ENCODE data around the gene SPATA2L.
"Not testable (repeated sequence)": the region's sequence is repeated elsewhere in the genome, so short reads cannot be mapped to it uniquely, and the experiment has no call there.

Gene SPATA2L

DNA sequence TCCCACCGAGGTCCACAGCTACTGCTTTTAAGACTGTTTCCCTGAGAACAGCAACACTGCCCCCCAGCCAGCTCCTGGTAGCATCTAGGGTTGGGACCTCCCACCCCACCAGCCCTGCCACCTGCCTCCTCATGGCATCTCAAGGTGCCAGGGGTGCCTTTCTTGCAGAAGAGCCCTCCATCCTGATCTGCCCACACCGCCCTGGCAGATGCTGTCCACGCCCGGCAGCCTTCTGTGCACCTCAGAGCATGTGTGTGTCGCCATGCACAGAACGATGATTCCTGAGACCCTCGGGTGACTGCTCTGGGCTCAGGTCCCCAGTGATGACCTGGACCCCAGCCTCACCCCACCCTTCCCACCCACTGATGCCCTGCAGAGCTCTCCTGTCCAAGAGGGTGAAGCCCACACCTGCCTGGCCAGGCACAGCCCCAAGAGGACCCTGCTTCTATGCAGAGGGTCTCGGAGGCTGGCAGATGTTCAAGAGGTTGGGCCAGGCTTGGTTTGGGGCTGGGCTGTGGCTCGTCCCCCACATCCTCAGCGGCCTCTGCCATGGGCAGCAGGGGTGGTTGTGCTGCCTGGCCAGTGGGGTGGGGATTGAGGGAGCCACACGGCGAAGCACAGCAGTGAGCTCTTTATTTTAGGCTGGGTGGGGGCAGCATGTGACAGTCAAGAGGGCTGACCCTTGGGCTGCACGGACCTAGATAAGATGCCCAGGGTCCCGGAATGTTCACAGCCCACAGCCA, 5.2 kb upstream of the SPATA2L start:
- DNase-seq (ENCODE audit: low read depth), result no peak

DNA sequence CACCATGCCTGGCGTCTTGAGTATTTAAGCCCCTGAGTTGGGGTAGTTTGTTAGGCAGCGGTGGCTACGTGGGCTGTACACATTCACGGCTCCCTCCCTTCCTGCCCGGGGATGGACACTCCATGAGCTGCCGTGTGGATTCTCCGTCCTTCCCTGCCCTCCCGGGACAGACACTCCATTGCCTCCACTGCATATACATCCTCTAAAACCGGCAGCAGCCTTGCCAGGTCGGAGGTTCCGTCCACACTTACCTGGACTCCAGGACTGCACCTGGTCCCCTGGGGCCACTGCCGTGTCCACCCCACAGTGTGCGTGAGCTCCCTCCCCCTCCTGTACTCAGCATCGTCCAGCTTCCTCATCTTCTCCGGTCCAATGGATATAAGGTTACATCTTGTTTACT, 3.5 kb upstream of the SPATA2L start:
- DNase-seq (ENCODE audit: low read depth), result no peak

DNA sequence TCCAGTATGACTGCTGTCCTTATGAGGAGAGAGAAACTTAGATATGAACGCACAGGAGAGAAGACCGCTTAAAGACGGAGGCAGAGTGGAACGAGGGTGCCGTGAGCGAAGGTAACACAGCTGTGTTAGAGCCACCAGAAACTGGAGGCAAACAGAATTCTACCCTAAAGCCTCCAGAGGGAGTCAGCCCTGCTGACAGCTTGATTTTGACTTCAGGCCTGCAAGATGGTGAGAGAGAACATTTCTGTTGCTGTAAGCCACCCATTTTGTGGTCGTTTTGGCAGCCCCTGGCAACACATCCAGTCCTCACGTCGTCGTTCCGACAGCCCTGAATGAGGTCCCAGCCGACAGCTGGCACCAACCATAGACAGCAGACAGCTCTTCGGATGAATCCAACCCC, 2.8 kb upstream of the SPATA2L start:
- no peak for DNase-seq (ENCODE audit: low read depth)

DNA sequence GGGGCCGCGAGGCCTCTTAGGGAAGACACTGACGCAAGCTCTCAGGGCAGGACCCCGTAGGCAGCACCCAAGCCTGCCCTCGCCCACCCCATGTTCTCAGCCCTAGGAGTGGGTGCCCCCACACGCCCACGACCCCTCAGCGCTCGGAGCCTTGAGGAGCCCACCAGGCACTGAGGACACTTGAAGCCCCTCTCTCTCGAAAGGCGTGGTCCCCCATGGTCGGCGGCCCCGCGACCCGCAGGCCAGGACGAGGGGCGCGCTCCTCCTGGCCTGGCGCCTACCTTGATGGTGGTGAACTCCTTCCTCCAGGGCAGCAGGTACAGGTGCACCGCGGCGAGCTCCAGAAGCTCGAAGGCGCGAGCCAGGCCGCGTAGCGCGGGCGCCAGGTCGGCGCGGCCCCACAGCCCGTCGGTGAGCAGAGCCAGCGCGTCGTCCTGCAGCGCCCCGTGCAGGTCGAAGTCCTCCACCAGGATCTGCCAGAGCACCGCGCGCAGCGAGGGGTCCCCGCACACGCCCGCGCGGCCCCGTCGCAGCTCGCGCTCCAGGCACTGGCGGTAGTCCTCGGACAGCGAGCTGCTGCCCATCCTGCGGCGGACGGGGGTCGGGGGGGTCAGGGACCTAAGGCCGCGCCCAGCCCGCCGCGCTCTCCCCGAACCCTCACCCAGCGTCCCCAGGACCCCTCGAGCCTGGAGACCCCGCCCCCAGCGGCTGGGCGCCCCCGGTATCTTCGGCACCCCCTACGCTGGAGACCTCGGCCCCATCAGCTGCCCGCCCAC, 668 bp downstream of the SPATA2L start:
- DNase-seq (ENCODE audit: low read depth), result no peak

DNA sequence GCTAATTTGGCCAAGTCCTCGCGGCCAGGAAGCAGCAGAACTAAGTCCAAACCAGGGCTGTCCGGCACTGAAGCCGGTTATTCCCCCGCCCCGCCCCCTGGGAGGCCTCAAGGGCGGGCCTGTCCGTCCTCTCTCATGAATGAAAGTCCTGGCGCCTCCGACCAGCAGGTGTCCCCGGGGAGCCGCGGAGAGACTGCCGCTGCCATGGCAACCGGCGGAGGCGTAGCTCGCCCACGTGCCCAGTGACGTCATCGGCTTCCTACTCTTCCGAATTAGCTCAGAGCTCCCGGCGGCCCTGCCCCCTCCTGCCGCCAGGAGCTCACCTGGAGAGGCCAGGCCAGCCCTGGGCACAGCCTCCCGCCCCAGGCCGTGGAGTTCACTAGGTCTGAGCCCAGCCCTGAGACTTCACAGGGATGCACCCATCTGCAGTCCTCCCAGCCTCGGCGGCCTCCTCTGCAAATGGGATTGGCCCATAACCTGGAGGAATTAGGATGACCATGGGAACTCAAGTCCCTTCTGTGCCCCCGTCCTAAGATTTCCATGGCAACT, 1.3 kb downstream of the SPATA2L start:
- DNase-seq (ENCODE audit: low read depth), result peak; percentile 95

DNA sequence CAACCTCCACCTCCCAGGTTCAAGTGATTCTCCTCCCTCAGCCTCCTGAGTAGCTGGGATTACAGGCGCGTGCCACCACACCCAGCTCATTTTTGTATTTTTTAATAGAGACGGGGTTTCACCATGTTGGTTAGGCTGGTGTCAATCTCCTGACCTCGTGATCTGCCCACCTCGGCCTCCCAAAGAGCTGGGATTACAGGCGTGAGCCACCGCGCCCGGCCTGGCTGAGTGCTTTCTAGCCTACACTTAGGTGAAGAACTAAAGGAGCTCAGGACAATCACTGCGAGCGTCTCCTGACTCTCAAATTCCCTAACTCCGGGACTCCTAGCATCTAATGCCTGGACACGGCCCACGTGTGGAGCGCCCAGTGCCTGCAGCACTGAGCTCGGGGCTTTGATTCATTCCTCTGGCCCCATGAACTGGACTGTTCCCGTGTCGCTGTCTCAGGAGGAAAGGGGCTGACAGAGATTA, 1.8 kb downstream of the SPATA2L start:
- not testable (repeated sequence) for DNase-seq (ENCODE audit: low read depth)

DNA sequence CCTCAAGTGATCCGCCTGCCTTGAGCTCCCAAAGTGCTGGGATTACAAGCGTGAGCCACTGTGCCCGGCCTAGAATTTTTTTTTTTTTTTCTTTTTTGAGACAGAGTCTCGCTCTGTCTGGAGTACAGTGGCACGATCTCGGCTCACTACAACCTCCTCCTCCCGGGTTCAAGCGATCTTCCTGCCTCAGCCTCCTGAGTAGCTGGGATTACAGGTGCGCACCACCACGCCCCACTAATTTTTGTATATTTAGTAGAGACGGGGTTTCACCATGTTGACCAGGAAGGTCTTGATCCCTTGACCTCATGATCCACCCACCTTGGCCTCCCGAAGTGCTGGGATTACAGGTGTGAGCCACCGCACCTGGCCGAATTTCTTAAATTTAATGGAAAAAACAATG, 2.8 kb downstream of the SPATA2L start:
- DNase-seq (ENCODE audit: low read depth), result not testable (repeated sequence)

DNA sequence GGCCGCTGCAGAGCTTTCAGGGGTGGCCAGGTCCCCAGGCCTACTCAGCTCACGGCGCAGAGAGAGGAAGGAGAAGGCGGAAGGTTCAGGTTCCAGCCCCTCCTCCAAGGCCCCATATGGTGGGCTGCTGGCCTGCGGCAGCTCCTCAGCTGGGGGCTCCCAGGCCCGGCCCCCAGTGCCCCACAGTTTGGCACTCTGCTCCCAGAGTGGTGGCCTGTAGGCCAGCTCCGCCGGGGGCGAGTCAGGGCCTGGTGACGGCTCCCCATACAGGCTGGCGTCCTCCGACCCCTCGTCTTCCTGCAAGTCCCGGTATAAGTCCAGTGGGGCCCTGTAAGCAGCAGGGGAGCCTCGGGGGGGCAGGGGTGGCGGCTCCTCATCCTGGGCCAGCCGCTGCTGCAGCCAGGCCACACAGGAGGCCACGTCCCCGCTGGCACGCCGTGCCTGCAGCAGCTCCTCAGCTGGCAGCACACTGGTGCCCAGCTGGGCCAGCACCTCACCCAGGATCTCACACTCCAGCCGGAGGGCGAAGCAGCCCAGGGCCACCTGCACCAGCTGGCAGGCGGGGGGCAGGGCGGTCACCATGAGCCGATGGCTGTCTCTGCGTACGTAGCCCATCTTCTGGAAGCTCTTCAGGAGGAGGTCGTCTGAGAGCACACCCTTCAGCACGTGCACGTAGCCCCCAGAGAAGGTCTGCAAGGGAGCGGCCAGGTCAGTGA, 3.7 kb downstream of the SPATA2L start:
- no peak for DNase-seq (ENCODE audit: low read depth)

DNA sequence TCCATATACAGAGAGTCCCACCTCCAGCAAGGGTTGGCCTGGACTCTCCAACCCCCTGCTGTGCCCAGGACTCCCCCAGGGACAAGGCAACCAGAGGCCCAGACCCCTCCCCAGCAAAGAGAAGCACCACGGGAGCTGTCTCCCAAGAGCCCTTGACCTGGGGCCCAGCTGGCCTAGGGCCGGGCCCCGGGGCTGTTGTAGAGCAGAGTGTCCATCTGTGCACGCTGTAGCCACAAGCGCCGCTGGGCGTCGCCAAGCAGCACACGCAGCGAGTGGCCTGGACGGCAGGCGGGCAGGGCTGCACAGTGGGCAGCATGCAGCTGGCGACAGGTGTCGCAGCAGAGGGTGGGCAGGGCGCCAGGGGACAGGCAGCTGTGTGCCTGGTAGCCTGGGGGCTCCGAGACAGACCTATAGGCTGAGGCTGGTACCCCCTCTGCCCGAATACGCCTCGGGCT, 4.3 kb downstream of the SPATA2L start:
- no peak for DNase-seq (ENCODE audit: low read depth)

DNA sequence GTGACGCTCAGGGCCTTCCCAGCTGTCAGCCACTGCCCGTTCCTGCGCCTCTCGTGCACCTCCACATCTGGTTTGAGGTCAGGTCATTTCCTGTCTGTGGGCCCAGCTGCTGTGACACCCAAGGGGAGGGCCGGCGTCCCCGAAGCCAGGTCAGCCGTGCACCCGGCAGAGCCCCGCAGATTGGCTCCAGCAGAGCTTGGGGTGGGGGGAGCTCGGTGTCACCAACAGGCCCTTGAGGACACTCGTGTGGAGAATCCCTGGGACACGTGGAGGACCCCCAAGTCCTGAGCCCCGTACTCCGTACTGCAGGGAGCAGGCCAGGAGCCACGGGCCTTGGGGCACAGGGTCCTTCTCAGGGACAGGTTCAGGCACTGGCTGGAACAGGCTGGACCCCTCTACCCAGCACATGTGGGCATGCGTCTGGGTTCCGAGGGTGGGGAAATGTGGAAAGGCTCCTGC, 4.8 kb downstream of the SPATA2L start:
- DNase-seq (ENCODE audit: low read depth), result no peak

DNA sequence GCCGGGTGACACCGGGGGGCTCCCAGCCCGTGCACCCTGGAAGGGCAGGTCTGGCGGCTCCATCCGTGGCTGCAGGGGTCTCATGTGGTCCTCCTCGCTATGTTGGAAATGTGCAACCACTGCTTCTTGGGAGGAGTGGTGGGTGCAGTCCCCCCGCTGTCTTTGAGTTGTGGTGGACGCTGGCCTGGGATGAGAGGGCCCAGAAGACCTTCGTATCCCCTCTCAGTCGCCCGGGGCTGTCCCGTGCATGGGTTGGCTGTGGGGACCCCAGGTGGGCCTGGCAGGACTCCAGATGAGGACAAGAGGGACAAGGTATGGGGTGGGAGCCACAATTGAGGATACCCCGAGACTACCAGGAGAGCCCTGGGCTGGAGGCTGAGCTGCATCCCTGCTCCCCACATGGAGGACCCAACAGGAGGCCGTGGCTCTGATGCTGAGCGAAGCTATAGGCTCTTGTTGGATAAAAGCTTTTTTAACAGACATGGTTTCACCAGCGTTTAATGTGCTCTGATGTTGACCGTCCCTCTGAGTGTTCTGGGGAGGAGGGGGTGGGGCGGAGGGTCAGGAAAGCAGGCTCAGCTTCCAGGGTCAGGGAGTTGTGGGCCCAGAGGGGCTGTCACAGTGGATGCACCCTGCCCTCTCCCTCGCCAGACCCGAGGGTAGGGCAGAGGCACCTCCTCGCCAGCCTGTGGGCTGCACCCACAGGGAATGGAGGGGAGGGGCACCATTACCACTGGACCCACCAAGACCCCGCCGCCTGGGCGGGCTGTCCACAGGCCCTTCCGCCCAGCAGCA, 5.4 kb downstream of the SPATA2L start:
- no peak for DNase-seq (ENCODE audit: low read depth)

DNA sequence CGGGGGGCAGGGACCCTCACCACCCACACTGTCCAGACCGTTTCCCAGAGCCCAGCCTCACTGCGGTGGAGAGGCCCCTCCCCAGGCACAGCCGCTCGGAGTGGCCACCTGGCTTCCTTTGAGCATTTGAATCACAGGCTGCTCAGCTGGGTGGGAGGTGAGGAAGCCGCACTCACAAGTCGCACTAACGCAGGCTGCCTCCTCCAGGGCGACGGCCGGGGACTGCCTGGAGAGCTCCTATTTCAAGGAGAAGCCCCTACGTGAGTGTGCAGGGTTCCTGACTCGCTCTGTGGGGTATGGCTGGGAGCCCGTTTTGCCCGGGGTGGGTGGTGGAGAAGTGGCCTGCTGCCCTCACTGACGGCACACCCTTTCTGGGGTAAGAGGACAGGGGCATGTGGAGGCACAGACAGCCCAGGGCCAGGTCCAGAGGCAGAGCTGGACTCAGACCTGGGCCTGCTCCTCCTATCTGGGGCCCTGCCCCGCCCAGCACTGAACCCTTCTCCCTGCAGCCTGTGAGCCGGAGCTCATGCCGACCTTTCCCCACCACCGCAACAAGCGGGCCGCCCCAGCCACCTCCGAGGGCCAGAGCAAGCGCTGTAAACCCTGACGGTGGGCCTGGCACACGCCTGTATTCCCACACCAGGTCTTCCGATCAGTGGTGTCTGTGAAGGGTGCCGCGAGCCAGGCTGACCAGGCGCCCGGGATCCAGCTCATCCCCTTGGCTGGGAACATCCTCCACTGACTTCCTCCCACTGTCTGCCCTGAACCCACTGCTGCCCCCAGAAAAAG, 6.2 kb downstream of the SPATA2L start:
- no peak for DNase-seq (ENCODE audit: low read depth)

DNA sequence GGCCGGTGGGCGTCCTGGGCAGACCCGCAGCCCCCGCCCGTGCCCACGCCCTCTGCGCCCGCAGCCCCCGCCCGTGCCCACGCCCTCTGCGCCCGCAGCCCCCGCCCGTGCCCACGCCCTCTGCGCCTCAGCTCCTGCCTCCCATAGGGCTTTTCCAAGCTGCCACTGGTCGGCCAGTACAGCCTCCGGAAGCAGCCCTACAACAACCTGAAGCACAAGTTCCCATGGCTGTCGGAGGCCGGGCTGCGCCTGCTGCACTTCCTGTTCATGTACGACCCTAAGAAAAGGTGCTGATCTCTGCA, 6.8 kb downstream of the SPATA2L start:
- DNase-seq (ENCODE audit: low read depth), result not testable (repeated sequence)

DNA sequence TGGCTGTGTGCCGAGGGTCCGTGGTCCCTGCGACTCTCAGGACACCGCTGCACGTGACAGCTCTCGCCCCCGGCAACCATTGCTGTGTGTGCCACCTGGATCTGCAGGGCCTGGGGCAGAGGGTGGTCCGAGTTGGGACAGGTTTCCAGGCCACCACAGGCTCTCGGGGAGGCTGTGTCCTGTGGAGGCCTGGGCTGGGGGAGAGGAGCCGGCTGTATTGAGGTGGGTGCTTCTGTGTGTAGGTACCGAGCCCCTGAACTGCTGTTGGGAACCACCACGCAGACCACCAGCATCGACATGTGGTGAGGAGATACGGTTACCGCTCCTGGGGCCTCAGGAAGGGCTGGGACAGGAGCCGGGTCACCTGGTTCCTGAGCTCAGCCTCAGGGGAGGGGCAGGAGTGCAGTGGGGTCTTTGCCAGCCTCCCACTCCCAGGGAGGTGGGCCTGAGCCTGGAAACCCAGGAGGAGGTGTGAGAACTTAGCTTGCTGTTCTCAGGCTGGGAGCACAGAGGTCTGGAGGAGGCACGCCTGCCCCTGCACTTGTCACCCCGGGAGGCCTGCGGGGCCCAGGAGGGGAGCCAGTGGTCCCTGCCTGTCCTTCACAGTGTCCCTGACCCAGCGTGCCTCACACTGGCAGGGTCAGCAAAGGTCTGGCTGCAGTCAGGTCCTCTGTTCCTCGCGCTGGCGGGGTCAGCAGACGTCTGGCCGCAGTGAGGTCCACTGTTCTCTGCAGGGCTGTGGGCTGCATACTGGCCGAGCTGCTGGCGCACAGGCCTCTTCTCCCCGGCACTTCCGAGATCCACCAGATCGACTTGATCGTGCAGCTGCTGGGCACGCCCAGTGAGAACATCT, 7.3 kb downstream of the SPATA2L start:
- no peak for DNase-seq (ENCODE audit: low read depth)

DNA sequence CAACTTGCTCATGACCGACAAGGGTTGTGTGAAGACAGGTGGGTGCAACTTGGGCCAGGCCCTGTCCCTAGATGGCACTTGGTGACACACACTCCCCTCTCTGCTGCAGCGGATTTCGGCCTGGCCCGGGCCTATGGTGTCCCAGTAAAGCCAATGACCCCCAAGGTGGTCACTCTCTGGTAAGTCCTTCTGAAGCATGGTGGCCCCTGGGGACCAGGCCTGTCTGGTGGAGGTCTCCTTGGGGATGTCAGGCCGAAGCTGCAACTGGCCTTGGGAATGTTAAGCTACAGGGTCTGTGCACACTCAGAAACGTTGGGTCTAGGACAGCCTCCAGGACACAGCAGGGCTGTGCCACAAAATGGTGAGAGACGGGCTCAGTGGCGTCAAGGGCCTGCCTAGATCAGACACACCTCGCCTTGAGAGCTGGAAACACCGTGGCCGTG, 8.2 kb downstream of the SPATA2L start:
- DNase-seq (ENCODE audit: low read depth), result no peak

DNA sequence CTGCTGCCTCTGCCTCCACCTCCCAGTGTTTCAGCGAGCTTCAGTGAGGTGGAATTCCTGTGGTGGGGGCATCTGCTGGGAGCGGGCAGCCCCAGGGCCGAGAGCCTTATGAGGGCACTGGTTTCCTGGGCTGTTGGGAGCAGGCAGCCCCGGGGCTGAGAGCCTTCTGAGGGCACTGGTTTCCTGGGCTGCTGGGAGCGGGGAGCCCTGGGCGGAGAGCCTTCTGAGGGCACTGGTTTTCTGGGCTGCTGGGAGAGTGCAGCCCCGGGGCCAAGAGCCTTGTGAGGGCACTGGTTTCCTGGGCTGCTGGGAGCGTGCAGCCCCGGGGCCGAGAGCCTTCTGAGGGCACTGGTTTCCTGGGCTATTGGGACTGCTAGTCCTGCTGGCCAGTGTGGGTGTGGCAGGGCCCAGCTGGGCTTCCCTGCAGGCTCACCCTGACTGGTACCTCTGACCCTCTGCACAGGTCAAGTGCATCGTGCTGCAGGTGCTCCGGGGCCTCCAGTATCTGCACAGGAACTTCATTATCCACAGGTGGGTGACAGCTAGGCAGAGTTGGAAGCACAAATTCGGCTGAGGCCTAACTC, 9.4 kb downstream of the SPATA2L start:
- DNase-seq (ENCODE audit: low read depth), result no peak

DNA sequence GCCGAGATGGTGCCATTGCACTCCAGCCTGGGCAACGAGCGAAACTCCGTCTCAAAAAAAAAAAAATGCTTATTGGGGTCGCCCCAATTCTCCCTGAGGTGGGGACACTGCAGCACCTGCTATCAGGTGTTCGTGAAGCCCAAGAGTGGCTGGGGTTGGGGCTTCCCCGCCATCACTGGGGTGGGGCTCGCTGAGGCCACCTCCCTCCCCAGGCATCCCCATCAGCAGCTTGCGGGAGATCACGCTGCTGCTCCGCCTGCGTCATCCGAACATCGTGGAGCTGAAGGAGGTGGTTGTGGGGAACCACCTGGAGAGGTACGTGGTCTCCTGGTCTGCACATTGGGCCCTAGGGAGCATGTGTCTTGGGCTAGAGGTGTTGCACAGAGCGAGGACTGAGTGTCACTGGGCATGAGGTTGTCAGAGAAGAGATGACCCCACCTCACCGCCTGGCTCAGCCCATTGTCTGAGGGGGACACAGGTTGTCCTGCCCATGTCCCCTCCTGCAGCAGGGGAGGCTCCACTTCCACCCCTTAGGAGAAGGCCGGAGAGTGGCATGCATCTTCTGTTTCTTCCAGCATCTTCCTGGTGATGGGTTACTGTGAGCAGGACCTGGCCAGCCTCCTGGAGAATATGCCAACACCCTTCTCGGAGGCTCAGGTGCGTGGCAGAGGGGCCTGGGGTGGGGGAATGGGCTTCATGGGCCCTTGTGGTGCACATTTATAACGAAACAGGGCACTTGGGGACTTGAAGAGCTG, 10.1 kb downstream of the SPATA2L start:
- DNase-seq (ENCODE audit: low read depth), result no peak

DNA sequence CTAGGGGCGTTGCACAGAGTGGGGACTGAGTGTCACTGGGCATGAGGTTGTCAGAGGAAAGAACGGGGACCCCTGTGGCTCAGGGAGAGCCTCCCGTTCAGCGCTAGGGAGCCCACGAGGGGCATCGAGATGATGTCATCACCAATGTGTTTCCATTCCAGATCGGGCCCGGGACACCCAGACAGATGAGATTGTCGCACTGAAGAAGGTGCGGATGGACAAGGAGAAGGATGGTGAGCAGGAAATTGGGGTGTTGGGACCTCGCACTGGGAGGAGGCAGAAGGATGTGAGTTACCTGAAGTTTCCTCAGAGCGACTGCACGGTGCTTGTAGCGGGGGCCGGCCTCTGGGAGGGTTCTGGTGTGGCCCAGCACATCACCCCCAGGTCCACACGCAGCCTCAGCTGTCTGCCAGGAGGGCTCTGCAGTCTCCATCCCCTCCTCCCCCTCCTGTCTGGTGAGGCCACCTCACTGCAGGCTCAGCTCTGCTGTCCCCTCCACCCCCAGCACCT, 11.1 kb downstream of the SPATA2L start:
- no peak for DNase-seq (ENCODE audit: low read depth)
